HEK293 (cell line): ENCODE measurements around the gene AVL9.

Experiments used
- ZNF660 ChIP-seq: fragments of 450-650 bp; IDR thresholded peaks from 2 replicates; pipeline ENCODE4 v1.5.1; 2018; ENCODE audit warnings: missing biosample characterization, mild to moderate bottlenecking, missing genetic modification characterization
- TF ChIP-seq, protein P1 (sequence below): fragments of 450-650 bp; formaldehyde crosslinking; IDR thresholded peaks from 2 replicates; pipeline ENCODE4 v1.5.1; 2016; ENCODE audit warnings: missing biosample characterization, missing genetic modification characterization

GRCh38 chr7:32524631-32525030, 29.3 kb downstream of the AVL9 start:
- TF ChIP-seq, protein P1, sequence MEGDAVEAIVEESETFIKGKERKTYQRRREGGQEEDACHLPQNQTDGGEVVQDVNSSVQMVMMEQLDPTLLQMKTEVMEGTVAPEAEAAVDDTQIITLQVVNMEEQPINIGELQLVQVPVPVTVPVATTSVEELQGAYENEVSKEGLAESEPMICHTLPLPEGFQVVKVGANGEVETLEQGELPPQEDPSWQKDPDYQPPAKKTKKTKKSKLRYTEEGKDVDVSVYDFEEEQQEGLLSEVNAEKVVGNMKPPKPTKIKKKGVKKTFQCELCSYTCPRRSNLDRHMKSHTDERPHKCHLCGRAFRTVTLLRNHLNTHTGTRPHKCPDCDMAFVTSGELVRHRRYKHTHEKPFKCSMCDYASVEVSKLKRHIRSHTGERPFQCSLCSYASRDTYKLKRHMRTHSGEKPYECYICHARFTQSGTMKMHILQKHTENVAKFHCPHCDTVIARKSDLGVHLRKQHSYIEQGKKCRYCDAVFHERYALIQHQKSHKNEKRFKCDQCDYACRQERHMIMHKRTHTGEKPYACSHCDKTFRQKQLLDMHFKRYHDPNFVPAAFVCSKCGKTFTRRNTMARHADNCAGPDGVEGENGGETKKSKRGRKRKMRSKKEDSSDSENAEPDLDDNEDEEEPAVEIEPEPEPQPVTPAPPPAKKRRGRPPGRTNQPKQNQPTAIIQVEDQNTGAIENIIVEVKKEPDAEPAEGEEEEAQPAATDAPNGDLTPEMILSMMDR: no peak
- no peak for TF ChIP-seq ZNF660
